GM18519 (cell line): Measurements from ENCODE around the gene CNPY3.

Experiments
- ATAC-seq: cut with Tn5 transposase; IDR thresholded peaks from one replicate; pipeline ENCODE4 v1.9.1; 2021; ENCODE audit warnings: mild to moderate bottlenecking, moderate library complexity; ENCODE audit not compliant: unreplicated experiment, low FRiP score

The CNPY3 gene

GRCh38 chr6:42958125-42958524 is 28.8 kb downstream of the CNPY3 start:
- no peak for ATAC-seq

DNA sequence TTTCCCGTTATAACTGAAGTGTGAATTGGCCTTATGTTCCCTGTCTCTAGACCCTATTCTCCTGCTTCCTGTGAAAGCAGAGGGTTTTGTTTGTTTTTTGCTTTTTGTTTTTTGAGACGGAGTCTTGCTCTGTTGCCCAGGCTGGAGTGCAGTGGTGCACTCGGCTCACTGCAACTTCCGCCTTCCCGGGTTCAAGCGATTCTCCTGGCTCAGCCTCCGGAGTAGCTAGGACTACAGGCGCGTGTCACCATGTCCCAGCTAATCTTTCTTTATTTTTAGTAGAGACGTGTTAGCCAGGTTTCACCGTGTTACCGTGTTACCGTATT is 30.6 kb downstream of the CNPY3 start:
- no peak for ATAC-seq

DNA sequence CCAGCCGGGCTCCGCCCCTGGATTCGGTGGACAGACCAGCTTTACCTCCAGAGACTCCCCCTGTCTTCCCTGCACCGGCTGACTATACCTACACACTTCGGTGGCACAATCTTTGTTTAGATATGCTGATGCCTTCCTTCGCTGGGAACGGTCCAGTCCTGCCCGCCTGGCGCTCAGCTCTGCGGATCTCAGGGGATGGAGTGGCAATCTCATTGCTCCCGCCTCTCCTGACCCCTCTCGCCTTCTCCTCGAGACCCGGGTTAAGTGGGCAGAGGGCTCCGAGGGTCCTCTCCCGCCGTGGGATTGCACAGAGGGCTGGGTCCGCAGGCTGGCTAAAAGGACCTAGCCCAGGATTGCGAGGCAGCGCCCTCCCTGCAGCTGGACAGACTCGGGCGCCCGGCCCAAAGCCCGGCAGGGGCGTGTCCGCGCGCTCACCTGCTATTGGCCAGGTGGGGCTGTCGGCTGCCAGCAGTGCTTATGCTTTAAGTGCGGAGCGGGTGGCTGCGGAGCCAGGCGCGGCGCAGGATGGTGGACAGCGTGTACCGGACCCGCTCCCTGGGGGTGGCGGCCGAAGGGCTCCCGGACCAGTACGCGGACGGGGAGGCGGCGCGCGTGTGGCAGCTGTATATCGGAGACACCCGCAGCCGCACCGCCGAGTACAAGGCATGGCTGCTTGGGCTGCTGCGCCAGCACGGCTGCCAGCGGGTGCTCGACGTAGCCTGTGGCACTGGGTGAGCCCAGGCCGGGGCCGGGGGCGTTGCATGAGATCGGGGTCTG is 31.2 kb downstream of the CNPY3 start, which contains the start of gene GNMT:
Gene GNMT (plus strand): TSS at position 512 of the 777 bp plus-strand sequence. CDS start 14 bp downstream, at position 526.
- ATAC-seq, result no peak

- no peak for ATAC-seq
These were observed 31.8 kb downstream of the CNPY3 start for GRCh38 chr6:42961020-42961470.

DNA sequence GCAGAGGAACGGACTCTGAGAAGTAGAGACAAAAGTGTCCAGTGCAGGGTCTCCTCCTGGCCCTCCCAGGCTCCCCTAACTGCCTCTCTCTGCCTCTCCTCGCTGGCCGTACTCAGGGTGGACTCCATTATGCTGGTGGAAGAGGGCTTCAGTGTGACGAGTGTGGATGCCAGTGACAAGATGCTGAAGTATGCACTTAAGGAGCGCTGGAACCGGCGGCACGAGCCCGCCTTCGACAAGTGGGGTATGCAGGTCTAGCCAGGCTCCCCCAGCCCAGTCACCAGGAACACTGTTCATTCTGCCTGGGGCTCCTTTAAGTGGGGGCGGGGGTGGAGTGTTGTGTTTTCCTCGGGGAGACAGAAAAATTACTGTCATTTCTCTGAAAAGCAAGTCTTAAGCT is 32.8 kb downstream of the CNPY3 start:
- no peak for ATAC-seq

- ATAC-seq, result no peak
These were observed 33.4 kb downstream of the CNPY3 start for GRCh38 chr6:42962502-42963178.

DNA sequence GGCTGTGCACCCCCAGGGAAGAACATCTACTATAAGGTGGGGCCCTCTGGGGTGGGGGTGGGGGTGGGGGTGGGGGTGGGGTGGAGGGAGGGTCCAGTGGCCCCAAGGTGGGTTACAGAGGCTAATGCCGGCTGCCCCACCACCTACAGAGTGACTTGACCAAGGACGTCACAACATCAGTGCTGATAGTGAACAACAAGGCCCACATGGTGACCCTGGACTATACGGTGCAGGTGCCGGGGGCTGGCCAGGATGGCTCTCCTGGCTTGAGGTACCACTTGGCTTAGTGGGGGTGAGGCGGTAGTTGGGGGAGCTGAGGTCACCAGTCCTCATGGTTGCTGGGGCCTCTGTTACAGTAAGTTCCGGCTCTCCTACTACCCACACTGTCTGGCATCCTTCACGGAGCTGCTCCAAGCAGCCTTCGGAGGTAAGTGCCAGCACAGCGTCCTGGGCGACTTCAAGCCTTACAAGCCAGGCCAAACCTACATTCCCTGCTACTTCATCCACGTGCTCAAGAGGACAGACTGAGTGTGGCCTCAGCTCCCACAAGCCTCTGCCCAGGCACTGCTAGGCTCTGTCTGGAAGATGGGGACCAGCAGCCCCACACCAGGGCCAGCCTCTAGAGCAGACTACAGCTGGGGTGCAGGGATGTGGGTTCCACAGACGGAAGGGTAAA is 34.0 kb downstream of the CNPY3 start:
- ATAC-seq, result no peak

DNA sequence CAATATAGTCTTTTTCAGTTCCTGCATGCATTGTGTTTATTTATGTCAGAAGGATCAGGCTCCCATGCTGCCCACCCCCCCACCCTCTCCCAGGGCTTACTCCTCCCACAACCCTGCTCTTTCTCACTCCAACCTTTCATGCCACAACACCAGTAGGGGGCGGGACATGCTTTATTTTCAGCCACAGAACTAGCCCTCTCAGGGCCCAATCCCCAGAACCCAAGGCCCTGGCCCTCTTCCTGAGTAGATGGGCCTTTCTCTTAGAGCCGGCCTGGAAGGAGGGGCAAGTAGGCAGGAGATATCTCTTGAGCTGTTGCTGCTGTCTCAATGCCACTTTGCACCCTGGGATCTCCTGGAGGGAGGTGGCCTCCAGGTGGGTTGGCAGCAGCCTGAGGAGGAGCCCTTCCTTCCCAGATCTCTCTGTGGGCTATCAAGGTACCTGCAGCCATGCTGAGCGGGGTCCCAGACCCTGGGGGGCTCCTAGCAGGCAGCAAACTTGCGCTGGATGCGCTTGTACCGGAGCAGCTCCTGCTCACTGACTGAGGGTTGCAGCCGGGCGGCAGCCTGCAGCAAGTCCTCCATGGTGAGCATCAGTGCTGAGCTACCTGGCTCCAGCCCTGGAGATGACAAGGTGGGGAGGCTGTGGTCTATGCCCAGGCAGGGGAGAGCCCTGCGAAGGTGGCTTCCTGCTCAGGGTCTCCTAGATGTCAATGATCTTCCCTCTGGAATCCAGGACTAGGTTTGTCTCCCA is 34.8 kb downstream of the CNPY3 start:
- ATAC-seq, result no peak

GRCh38 chr6:42966571-42966970 is 37.3 kb downstream of the CNPY3 start:
- no peak for ATAC-seq

DNA sequence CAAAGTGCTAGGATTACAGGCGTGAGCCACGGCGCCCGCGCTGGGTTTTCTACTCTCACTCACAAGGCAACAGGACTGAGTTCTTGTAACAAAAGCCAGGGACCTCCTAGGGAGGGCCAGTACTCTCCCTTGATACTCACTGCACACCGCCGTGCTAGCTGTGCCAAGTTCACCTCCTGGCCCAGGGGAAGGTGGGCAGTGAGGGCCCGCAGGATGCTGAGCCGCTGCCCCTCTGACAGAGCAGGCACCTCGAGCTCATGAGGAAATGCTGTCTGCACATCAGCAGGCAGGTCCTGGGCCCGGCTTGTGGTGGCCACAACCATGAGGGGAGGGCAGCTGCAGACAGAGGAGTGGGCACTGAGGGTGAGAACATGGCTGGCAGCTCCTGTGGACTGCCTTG is 37.9 kb downstream of the CNPY3 start:
- no peak for ATAC-seq

DNA sequence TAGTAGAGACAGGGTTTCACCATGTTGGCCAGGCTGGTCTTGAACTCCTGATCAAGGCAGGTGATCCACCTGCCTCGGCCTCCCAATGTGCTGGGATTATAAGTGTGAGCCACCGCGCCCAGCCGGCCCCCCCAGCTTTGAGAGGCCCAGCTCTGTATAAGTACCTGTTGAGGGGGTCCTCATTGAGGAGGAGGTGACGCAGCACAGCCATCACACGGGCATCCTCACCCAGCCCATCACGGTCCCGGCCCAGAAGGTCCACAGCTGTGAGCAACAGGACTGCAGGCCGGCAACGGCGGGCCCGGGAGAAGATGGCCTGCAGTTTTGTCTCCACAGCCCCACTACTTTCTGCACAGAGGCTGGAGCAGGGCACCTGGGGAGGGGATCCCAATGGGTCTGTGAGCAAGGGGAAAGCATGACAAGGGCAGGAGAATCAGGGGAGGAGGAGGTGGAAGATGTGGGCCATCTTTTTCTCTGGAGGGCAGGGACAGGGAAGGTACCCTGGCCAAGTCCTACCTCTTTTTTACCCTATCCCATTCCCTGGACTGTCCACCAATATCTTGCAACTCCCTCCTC is 38.9 kb downstream of the CNPY3 start:
- ATAC-seq, result no peak

GRCh38 chr6:42968783-42969182 is 39.5 kb downstream of the CNPY3 start:
- ATAC-seq, result no peak

DNA sequence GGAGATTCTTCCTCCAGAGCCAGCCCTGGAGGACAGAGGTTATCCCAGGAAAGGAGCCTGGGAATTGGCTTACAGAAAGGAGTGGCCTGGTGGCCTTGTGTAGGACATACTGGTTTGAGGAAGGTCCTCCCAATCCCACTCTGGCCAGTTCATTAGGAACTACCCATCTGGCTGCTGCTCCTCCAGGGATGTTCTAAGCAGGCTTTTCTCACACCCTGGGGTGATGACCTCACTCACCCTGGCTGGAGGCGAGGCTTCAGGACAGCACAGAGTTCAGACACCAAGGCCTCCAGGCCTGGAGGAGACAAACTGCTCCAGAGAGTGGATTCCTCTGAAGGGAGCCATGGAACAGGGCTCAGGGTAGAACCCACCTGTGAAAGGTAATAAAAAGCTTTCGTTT is 40.2 kb downstream of the CNPY3 start:
- no peak for ATAC-seq

GRCh38 chr6:42969934-42970333 is 40.7 kb downstream of the CNPY3 start:
- ATAC-seq, result no peak

DNA sequence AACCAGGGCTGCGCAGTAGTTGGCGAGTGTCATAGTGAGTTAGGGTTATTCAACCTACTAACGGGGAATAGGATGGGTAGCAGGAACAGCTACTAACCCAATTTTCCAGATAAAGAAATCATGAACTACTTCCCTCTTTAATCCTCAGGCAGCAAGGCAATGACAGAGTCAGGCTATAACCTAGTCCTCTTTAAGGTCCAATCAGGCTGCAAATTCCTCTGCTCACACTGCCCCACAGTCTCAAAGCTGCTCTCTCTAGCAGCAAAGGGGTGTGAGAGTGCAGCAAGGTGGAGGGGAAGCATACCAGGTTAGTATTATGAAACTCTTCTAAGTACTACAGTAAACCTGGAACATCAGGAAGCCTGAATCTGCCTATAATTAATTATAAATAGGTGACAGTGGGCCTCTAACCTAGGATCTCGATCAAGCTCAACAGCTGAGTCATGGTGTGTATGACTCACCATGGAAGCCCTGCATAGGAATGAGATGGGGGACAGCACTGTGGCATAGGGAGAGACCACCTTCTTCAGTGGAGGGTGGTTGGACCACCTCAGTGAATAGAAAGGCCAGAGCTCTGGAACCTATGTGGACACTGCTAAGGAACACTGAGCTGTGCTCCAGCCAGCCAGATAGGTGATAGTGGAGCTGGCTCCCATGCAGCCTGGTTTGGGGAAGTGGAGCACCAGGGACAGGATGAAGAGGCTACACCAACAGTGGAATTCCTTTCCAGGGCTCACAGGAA is 41.8 kb downstream of the CNPY3 start:
- no peak for ATAC-seq

GRCh38 chr6:42971746-42972327 is 42.6 kb downstream of the CNPY3 start:
- ATAC-seq, result no peak

DNA sequence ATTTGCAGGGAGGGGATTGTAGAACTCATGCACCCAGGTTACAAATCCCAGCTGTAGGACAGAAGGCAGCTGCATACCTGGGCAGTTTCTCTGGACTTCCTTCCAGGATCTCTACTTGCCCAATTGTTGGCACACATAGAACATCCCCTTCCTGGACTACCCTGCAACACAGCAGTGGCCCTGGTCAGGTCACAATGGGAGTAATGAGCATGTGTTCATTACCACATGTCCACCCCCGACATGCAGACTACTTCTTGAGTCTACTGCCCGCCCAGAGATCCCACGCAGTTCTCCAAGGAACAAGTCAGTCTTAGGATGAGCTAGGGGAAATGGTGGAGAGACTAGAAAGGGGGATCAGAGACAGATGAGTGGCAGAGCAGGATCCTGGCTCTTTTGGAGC is 44.6 kb downstream of the CNPY3 start:
- ATAC-seq, result no peak

DNA sequence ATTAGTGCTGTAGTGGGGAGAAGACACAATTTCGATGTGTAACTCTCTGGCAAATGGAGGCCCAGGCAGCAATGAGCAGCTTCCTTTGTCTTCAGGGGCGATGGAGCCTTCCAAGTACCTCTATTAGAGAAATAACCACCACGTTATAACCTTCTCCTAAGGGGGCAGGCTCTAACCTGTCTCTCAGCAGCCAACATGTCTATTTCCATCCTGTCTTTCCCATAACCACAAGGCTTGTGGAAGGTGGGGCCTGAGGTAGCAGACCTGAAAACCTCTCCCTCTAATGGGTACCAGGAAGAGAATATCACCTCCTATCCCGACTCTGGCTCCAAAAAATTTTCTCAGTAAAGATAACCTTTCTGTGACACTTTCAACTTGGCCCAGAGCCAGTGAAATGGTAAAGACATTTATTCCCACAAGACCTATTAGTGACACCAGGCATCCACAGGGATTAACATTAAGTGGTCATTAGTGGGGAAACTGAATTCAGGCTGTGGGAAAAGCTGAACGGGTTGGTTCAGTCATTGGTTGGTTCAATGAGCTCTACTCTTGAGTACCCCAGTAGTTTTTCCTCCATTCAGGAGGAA is 45.7 kb downstream of the CNPY3 start:
- ATAC-seq, result no peak

DNA sequence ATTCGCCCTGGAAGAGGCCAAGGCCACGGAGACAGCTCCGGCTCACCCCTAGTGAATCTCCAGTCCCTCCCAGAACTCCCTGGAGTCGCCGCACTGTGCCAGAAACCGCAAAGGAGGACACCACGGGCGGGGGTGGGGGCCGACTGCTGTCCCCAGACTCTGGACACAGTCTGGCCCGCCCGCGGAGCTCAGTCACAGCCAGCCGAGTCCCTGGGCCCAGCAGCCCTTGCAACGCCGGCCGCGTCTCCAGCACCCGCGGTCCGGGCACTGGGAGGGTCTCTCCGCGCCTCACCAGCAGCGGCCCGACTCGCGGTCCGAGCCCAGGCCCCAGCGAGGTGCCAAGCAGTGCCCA is 49.2 kb downstream of the CNPY3 start:
- no peak for ATAC-seq
